Measurements from ENCODE around the gene THEMIS2. TPM values are rescaled to one million over a fixed set of nuclear protein-coding genes. Genes with fewer than 3 reads are reported as not detected.

Gene THEMIS2
- total RNA-seq, 1 donor from 2014 or later, result 18.3 TPM

DNA sequence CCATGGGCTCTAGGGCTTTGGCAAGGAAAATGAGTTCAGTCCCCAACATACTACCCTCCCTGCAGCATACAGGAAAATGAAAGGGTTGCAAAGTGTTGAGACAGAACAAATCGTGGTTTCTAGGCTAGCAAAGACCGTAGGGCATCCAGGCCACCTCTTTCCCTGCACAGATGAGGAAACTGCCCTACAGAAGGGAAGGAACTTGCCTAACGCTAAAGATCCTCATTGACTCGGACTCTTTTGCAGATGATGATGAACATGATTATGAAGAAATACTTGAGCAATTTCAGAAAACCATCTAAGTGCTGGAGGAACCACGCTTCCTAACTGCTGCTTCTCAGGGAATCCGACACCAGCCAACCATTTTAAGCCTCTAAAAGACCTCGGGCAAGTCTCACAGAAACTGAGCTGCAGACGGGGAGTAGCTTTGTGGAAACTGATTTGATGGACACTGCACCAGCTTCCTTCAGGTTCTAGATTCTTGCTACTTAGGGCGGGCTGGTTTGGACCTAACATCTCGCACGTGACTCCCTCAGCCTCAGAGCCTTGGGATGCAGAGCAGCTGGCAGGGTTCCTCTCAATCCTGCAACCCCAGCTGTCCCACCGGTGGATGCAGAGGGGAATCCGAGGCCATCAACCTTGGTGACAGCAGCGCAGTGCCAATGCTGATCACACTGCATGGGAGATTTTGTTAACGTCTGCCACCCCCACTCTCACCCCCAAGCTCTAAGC, 13.4 kb downstream of the THEMIS2 start:
- DNase-seq (ENCODE audit: low spot score), result no peak

- no peak for DNase-seq (ENCODE audit: low spot score)
These were observed 14.0 kb downstream of the THEMIS2 start for GRCh38 chr1:27886353-27886679.

- no peak for DNase-seq (ENCODE audit: low spot score)
These were observed 14.4 kb downstream of the THEMIS2 start for GRCh38 chr1:27886744-27887143.

GRCh38 chr1:27887215-27888021, 15.1 kb downstream of the THEMIS2 start:
- no peak for DNase-seq (ENCODE audit: low spot score)

- no peak for DNase-seq (ENCODE audit: low spot score)
These were observed 17.2 kb downstream of the THEMIS2 start for GRCh38 chr1:27889506-27889905.

DNA sequence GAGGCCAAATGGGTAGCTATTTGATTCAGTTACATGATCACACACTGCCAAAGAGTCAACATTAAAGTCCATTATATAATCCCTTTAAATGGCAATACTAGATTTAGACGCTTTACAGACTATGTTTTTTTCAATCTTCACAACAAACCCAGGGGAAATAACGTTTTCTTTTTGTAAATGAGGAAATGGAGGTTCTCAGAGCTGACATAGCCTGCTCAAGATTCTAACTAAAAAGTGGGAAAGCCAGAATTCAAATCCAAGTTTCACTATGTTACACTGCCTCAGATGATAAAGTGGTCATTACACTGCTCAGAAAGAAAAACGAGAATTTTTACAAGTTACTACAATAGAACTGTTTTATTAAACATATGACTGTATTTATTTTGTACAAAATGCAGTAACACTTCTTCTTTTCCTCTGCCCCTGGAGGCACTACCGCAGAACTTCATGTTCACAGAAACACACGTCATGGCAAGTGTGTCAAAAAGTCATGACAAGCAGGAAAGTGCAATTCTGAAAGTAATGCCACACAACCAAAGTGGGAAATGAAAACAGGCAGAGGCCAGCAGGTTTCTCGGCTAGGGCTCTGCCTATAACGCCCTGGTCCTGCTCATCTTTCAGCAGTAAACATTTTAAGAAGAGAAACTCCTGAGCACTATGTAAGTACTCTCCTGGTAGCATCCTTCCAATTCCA, 19.0 kb downstream of the THEMIS2 start:
- no peak for DNase-seq (ENCODE audit: low spot score)

GRCh38 chr1:27894521-27894920, 22.2 kb downstream of the THEMIS2 start:
- no peak for DNase-seq (ENCODE audit: low spot score)

DNA sequence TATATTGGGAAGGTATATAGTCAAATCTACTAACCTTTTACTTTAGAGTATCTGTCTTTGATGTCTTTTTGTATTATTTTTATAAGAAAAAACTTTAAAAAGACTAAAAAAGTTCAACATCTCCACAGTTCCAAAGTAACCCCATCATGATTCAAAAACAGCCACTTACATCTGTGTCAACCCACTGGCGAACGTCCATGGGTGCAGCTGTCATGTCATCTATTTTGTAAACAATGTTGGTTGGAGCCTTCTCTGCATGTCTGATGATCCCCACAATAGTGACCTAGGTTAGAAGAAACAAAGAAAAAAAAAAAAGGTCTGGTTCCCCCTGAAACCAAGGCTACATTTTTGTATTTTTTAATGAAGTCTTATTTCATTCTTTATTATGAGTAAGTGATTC, 34.4 kb downstream of the THEMIS2 start:
- DNase-seq (ENCODE audit: low spot score), result no peak

DNA sequence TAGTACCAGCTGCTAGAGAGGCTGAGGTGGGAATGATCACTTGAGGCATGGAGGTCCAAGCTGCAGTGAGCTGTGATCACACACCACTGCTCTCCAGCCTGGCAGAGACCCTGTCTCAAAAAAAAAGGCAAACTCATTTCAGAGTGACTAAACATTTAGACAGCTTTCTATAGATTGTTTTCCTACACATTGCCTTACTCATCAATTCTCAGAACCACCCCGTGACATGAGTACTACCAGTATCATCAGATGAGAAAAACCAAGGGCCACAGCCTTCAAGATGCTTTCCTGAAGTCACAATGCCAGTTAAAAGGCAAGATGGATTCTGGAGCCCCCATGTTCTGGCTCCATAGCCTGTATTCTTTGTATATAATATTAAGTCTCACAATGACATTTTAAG, 40.1 kb downstream of the THEMIS2 start:
- DNase-seq (ENCODE audit: low spot score), result no peak

GRCh38 chr1:27915082-27915575, 42.8 kb downstream of the THEMIS2 start:
- DNase-seq (ENCODE audit: low spot score), result no peak

DNA sequence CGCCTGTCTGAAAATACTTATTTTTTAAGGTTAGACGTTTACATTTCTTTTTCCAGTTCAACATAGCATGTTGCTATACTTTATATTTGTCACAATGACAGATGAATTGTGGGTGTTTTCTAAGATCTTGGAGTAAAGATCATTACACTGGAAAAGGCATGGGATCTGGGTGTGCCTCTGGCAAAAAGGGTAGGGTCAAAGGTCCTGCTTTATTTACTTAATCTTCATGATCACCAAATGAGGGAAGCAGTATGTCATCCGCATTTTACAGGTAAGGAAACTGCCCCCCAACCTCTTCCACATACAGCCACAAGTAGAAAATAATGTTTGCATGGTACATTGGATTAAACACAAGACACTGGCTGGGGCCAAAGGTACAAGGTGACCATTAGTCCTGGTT, 49.9 kb downstream of the THEMIS2 start:
- DNase-seq (ENCODE audit: low spot score), result no peak

- DNase-seq (ENCODE audit: low spot score), result no peak
These were observed 56.0 kb downstream of the THEMIS2 start for GRCh38 chr1:27928216-27928954.

GRCh38 chr1:27931184-27931583, 58.8 kb downstream of the THEMIS2 start:
- no peak for DNase-seq (ENCODE audit: low spot score)

DNA sequence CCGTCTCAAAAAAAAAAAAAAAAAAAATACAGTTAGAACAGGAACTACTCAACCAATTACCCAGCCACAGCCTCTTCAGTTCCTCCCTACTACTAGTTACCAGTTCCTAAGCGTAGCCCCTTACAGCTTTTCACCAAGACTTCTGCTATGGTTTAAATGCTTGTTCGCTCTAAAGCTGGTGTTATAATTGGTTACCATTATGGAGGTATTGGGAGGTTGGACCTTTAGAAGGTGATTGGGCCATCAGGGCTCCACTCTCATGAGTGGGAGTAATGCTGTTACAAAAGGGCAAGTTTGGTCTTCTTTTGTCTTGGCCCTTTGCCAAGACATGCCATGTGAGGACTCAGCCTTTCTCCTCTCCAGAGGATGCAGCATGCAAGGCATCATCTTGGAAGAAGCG, 59.4 kb downstream of the THEMIS2 start:
- no peak for DNase-seq (ENCODE audit: low spot score)

DNA sequence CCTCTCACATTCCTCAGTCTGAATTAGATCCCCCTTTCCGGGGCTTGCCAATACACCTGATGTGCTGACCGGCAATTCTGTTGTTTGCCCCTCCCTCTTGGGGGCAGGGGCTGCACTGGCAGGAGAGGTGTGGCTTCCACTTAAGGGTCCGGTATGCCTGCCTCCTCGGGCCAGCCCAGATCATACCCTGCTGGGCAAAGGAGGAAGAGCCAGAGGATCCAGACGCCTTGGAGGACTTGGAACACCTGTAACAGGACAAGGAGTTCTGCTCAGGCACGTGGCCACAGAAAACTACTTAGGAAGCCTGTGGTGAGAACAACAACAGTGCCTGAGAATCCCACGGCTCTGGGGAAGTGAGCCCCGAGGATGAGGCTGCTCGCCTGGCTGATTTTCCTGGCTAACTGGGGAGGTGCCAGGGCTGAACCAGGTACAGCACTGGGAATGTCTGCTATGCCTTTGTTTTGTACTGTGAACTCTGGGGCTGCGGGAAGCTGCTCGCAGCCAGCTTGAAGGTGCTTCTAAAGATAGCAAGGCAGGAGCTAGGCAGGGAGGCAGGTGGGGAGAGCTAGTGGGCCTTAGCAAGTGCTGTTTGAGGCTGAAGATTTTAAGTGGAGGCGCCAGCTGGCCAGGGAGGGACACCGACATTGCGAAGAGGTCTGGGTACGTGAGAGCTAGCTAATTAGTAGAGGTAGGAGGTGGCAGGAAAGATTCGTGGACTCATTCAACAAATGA, 62.6 kb downstream of the THEMIS2 start, which contains the start of gene SMPDL3B:
TSS of gene SMPDL3B (plus strand) at position 183 of the 732 bp plus-strand sequence. CDS start at position 367, 184 bp downstream.
- DNase-seq (ENCODE audit: low spot score), result peak; percentile 43

- no peak for DNase-seq (ENCODE audit: low spot score)
These were observed 63.4 kb downstream of the THEMIS2 start for GRCh38 chr1:27935721-27936120.

Other genes with a start within 250 kb of the THEMIS2 start
- gene FGR, start 237.4 kb upstream of the THEMIS2 start, total RNA-seq, result 7.6 TPM
- gene IFI6, start 200.4 kb upstream of the THEMIS2 start, total RNA-seq, result 302 TPM
- 16.8 TPM for gene FAM76A, start 146.6 kb upstream of the THEMIS2 start, total RNA-seq
- 78.8 TPM for gene STX12, start 99.3 kb upstream of the THEMIS2 start, total RNA-seq
- 36.5 TPM for gene PPP1R8, start 41.8 kb upstream of the THEMIS2 start, total RNA-seq
- 25.6 TPM for gene RPA2, start 42.0 kb downstream of the THEMIS2 start, total RNA-seq
- 7.0 TPM for gene SMPDL3B, start 62.5 kb downstream of the THEMIS2 start, total RNA-seq
- gene XKR8, start 87.4 kb downstream of the THEMIS2 start, total RNA-seq, result 10.9 TPM
- 19.0 TPM for gene EYA3, start 216.1 kb downstream of the THEMIS2 start, total RNA-seq